ENCODE data around the gene INHBB. TPM values are rescaled to one million over a fixed set of nuclear protein-coding genes. Genes with fewer than 3 reads are reported as not detected.

The INHBB gene
- total RNA-seq, 1 experiment from 2014 or later = 0.27 TPM

GRCh38 chr2:120396861-120397811 is 51.2 kb downstream of the INHBB start:
- Histone ChIP-seq H3K4me2 (ENCODE audit: low read length) (peak overlapping the region; percentile 44), H3K4me3 (replicated peaks in 1 of 2; ENCODE audit: low read depth in 1 of 2, low read length in 2 of 2) (no peak overlapping the region), H3K27ac (ENCODE audit: low read depth, low read length) (no peak overlapping the region), H3K27me3 (ENCODE audit: insufficient read depth, low read length) (no peaks in the 10 kb centered on the region), H2AFZ (ENCODE audit: low read depth, low read length, poor library complexity, severe bottlenecking) (peak overlapping the region; percentile 74), H4K20me1 (ENCODE audit: insufficient read depth) (no peaks in the 10 kb centered on the region), H3K9me3 (ENCODE audit: control insufficient read depth in 1 of 2, insufficient read depth in 1 of 2, low read depth in 1 of 2, low read length in 2 of 2) (no peaks in the 10 kb centered on the region), H3K9me2 (ENCODE audit: insufficient read depth) (no peaks in the 10 kb centered on the region), H3K4me1 (ENCODE audit: control insufficient read depth in 1 of 2, insufficient read depth in 2 of 2, low read length in 2 of 2) (peaks cover 17 to 54% of the 10 kb centered on the region in 2 experiments), H3K79me2 (ENCODE audit: insufficient read depth, low read length) (no peaks in the 10 kb centered on the region), H3K36me3 (ENCODE audit: control insufficient read depth in 1 of 2, insufficient read depth in 2 of 2, low read length in 2 of 2) (no peaks in the 10 kb centered on the region), H3K9ac (ENCODE audit: low read length) (no peak overlapping the region)
- ATAC-seq (peak; percentile 44), DNase-seq (ENCODE audit: low read depth, low spot score) (no peak)
- TF ChIP-seq MAX (IDR thresholded peaks at IDR 0.05) (no peak), POLR2A (IDR thresholded peaks at IDR 0.05; ENCODE audit: borderline replicate concordance, extremely low read depth, insufficient read depth, insufficient read length) (no peak), TCF7L2 (IDR thresholded peaks at IDR 0.05; ENCODE audit: borderline replicate concordance, extremely low read depth, insufficient read depth, insufficient read length) (no peak), EZH2 (IDR thresholded peaks at IDR 0.05) (no peak), JUND (IDR thresholded peaks at IDR 0.05) (no peak), ZFX (IDR thresholded peaks at IDR 0.05) (no peak), ATF3 (IDR thresholded peaks at IDR 0.05) (no peak), RAD21 (IDR thresholded peaks at IDR 0.05; ENCODE audit: low read depth) (no peak), YY1 (IDR thresholded peaks at IDR 0.05; ENCODE audit: extremely low read depth, insufficient replicate concordance, low read depth, low read length) (no peak), ZBTB33 (IDR thresholded peaks at IDR 0.05; ENCODE audit: extremely low read depth, insufficient replicate concordance, low read length) (no peak), ELF1 (IDR thresholded peaks at IDR 0.05; ENCODE audit: borderline replicate concordance, low read depth) (no peak)
- BruUV-seq (replicated peaks) = no TSS peak
- intact Hi-C loops (cut with micrococcal nuclease) = no loop called here
- ChIA-PET POLR2A (no interaction called here), CTCF (no interaction called here), RAD21 (ENCODE audit: low non-redundant PET in 1 of 2, low total read pairs in 2 of 2, uncharacterized antibody in 2 of 2, unreplicated experiment in 2 of 2) (no interaction called here)

All from HCT116 (cell line).